WTC11 (cell line): ENCODE results near the gene ARMC8.

Experiments used
- CREM ChIP-seq: sonication (generic); formaldehyde crosslinking; IDR thresholded peaks from 2 replicates; pipeline ENCODE4 v1.8.1; 2022; ENCODE audit warnings: mild to moderate bottlenecking, missing genetic modification reagents, moderate library complexity
- ETV6 ChIP-seq: sonication (generic); formaldehyde crosslinking; IDR thresholded peaks from 2 replicates; pipeline ENCODE4 v1.8.1; 2022; ENCODE audit warnings: mild to moderate bottlenecking, missing genetic modification reagents
- FOXJ3 ChIP-seq: sonication (generic); formaldehyde crosslinking; IDR thresholded peaks from 2 replicates; pipeline ENCODE4 v1.9.0; 2021; ENCODE audit warnings: missing genetic modification reagents, mild to moderate bottlenecking, borderline replicate concordance
- JUN ChIP-seq: sonication (generic); formaldehyde crosslinking; IDR thresholded peaks from 2 replicates; pipeline ENCODE4 v1.8.0; 2023; ENCODE audit warnings: mild to moderate bottlenecking, missing genetic modification reagents
- MXD4 ChIP-seq: fragments of 250-450 bp; sonication (Bioruptor Pico); IDR thresholded peaks from 2 replicates; pipeline ENCODE4 v1.8.0; 2021; ENCODE audit warnings: mild to moderate bottlenecking, moderate library complexity, borderline replicate concordance
- ZNF138 ChIP-seq: sonication (generic); formaldehyde crosslinking; conservative IDR thresholded peaks from 2 replicates; pipeline ENCODE4 v1.8.1; 2022; ENCODE audit warnings: mild to moderate bottlenecking, moderate library complexity, missing genetic modification reagents
- ZNF423 ChIP-seq: fragments of 250-450 bp; sonication (Bioruptor Pico); IDR thresholded peaks from 2 replicates; pipeline ENCODE4 v2.1.2; 2022; ENCODE audit warnings: mild to moderate bottlenecking, moderate library complexity
- ZNF671 ChIP-seq: fragments of 250-450 bp; sonication (Bioruptor Pico); IDR thresholded peaks from 2 replicates; pipeline ENCODE4 v1.8.0; 2021; ENCODE audit warnings: mild to moderate bottlenecking
- TF ChIP-seq, protein P1 (sequence below): fragments of 200-600 bp; IDR thresholded peaks from 2 replicates; pipeline ENCODE4 v1.8.0; 2022; ENCODE audit warnings: antibody characterized with exemption

DNA sequence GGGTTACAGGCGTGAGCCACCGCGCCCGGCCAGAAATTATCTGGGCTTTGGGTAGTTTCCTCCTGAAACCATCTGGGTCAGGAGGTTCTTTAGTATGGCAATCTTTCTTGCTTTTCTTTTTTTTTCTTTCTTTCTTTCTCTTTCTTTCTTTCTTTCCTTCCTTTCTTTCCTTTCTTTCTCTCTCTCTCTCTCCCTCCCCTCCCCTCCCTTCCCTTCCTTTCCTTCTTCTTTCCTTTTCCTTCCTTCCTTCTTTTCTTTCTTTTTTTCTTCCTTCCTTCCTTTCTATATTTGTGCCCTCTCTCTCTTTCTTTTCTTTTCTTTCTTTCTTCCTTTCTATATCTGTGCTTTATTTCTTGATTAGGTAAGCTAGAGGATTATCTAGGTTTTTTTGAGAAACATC is 29.4 kb upstream of the ARMC8 start:
- TF ChIP-seq FOXJ3 (CRISPR knock-in tag), result no peak
- TF ChIP-seq, protein P1, sequence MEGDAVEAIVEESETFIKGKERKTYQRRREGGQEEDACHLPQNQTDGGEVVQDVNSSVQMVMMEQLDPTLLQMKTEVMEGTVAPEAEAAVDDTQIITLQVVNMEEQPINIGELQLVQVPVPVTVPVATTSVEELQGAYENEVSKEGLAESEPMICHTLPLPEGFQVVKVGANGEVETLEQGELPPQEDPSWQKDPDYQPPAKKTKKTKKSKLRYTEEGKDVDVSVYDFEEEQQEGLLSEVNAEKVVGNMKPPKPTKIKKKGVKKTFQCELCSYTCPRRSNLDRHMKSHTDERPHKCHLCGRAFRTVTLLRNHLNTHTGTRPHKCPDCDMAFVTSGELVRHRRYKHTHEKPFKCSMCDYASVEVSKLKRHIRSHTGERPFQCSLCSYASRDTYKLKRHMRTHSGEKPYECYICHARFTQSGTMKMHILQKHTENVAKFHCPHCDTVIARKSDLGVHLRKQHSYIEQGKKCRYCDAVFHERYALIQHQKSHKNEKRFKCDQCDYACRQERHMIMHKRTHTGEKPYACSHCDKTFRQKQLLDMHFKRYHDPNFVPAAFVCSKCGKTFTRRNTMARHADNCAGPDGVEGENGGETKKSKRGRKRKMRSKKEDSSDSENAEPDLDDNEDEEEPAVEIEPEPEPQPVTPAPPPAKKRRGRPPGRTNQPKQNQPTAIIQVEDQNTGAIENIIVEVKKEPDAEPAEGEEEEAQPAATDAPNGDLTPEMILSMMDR, result no peak
- TF ChIP-seq ZNF138 (CRISPR knock-in tag), result no peak
- TF ChIP-seq MXD4 (CRISPR knock-in tag), result no peak
- TF ChIP-seq ZNF423 (CRISPR knock-in tag), result no peak
- TF ChIP-seq ZNF671 (CRISPR knock-in tag), result no peak
- no peak for TF ChIP-seq ETV6 (CRISPR knock-in tag)
- TF ChIP-seq JUN (CRISPR knock-in tag), result no peak
- TF ChIP-seq CREM, result no peak
